IMR-90 (cell line): Measurements from ENCODE around the gene PLXNB1. TPM values are rescaled to one million over a fixed set of nuclear protein-coding genes. Genes with fewer than 3 reads are reported as not detected.

Experiments
- ATAC-seq: fragments of 200-7000 bp; cut with Tn5 transposase; 2 replicates; pipeline ENCODE4 v1.9.1; 2020; ENCODE audit warnings: low read depth, mild to moderate bottlenecking, moderate library complexity
- BruUV-seq: library from RNA; stranded (reverse); fragments of 400-500 nt; replicated peaks from 2 replicates; lab custom pipeline; 2021; lab: Mats Ljungman, UMichigan
- CTCF ChIA-PET: fragments of 300-600 bp; formaldehyde crosslinking; extraction: SDS; loops from one replicate; lab custom pipeline; 2021; ENCODE audit warnings: antibody characterized with exemption; lab: Yijun Ruan, JAX
- POLR2A ChIA-PET: fragments of 300-600 bp; sonication (Branson Sonifier 250); formaldehyde crosslinking; loops from one replicate; lab custom pipeline; 2022; ENCODE audit warnings: antibody characterized with exemption; ENCODE audit not compliant: unreplicated experiment; lab: Charles Lee
- DNase-seq: peaks from one replicate; pipeline ENCODE4 v3.0.0; 2013
- H2AFZ ChIP-seq: replicated peaks from 2 replicates; pipeline ENCODE3; 2013; ENCODE audit warnings: low read length, mild to moderate bottlenecking; ENCODE audit not compliant: poor library complexity
- H2AK5ac ChIP-seq: 2 replicates; pipeline ENCODE4 v1.6.1; 2013; ENCODE audit warnings: low read depth, low read length, inconsistent platforms
- H2AK9ac ChIP-seq: replicated peaks from 2 replicates; pipeline ENCODE3; 2013; ENCODE audit warnings: mild to moderate bottlenecking, low read depth, low read length, moderate library complexity; ENCODE audit not compliant: poor library complexity
- H2BK120ac ChIP-seq: 2 replicates; pipeline ENCODE4 v1.6.1; 2013; ENCODE audit warnings: low read depth, low read length, inconsistent platforms
- H2BK15ac ChIP-seq: 3 replicates; pipeline ENCODE4 v1.6.1; 2013; ENCODE audit warnings: low read depth, low read length, inconsistent platforms
- H2BK20ac ChIP-seq: 2 replicates; pipeline ENCODE4 v1.6.1; 2013; ENCODE audit warnings: low read depth, mild to moderate bottlenecking, inconsistent platforms, low read length, moderate library complexity
- H2BK5ac ChIP-seq: 2 replicates; pipeline ENCODE4 v1.6.1; 2013; ENCODE audit warnings: mild to moderate bottlenecking, low read depth, low read length, inconsistent platforms; ENCODE audit not compliant: poor library complexity, severe bottlenecking
- H3K14ac ChIP-seq: replicated peaks from 2 replicates; pipeline ENCODE4 v1.6.1; 2013; ENCODE audit warnings: low read depth, low read length, inconsistent platforms
- H3K18ac ChIP-seq: 2 replicates; pipeline ENCODE4 v1.6.1; 2013; ENCODE audit warnings: low read depth, low read length, control low read depth
- H3K23ac ChIP-seq: 2 replicates; pipeline ENCODE4 v1.6.1; 2013; ENCODE audit warnings: low read depth, low read length, inconsistent platforms
- H3K27ac ChIP-seq: 2 replicates; pipeline ENCODE4 v1.5.1; 2013; ENCODE audit warnings: mild to moderate bottlenecking, control low read depth, low read length; ENCODE audit not compliant: insufficient read depth
- H3K27me3 ChIP-seq: 2 replicates; pipeline ENCODE4 v1.6.1; 2013; ENCODE audit warnings: low read length; ENCODE audit not compliant: control insufficient read depth, insufficient read depth
- H3K36me3 ChIP-seq: 2 replicates; pipeline ENCODE4 v1.6.1; 2013; ENCODE audit warnings: low read length, mixed read lengths; ENCODE audit not compliant: control insufficient read depth, insufficient read depth
- H3K4ac ChIP-seq: 2 replicates; pipeline ENCODE4 v1.6.1; 2013; ENCODE audit warnings: low read depth, low read length, inconsistent platforms
- H3K4me1 ChIP-seq: 2 replicates; pipeline ENCODE4 v1.6.1; 2013; ENCODE audit warnings: low read length, mixed read lengths; ENCODE audit not compliant: control insufficient read depth, insufficient read depth
- H3K4me2 ChIP-seq: 2 replicates; pipeline ENCODE4 v1.6.1; 2013; ENCODE audit warnings: low read depth, mild to moderate bottlenecking, control low read depth, low read length, moderate library complexity
- H3K4me3 ChIP-seq: 2 replicates; pipeline ENCODE4 v1.5.1; 2013; ENCODE audit warnings: low read depth, mild to moderate bottlenecking, control low read depth, low read length, moderate library complexity; ENCODE audit not compliant: insufficient read depth
- H3K56ac ChIP-seq: 2 replicates; pipeline ENCODE4 v1.6.1; 2013; ENCODE audit warnings: low read length, inconsistent platforms; ENCODE audit not compliant: insufficient read depth; ENCODE audit errors: extremely low read depth
- H3K79me1 ChIP-seq, 2 experiments: 2 replicates each; pipeline ENCODE4 v1.6.1; 2013; ENCODE audit warnings: low read length in 2 of 2, inconsistent platforms in 1 of 2, low read depth in 1 of 2
- H3K9ac ChIP-seq: 2 replicates; pipeline ENCODE4 v1.6.1; 2013; ENCODE audit warnings: low read depth, low read length, control low read depth
- H3K9me1 ChIP-seq: 2 replicates; pipeline ENCODE4 v1.6.1; 2013; ENCODE audit warnings: low read length, inconsistent platforms; ENCODE audit not compliant: insufficient read depth
- H3K9me3 ChIP-seq: 2 replicates; pipeline ENCODE4 v1.6.1; 2013; ENCODE audit warnings: low read length; ENCODE audit not compliant: control insufficient read depth, insufficient read depth
- H4K20me1 ChIP-seq: 2 replicates; pipeline ENCODE4 v1.6.1; 2013; ENCODE audit warnings: low read length, inconsistent platforms; ENCODE audit not compliant: insufficient read depth
- H4K5ac ChIP-seq: 2 replicates; pipeline ENCODE4 v1.6.1; 2013; ENCODE audit warnings: mild to moderate bottlenecking, low read depth, low read length, control low read depth
- H4K8ac ChIP-seq, 2 experiments: 2 replicates each; pipeline ENCODE4 v1.6.1; 2013; ENCODE audit warnings: low read depth in 2 of 2, low read length in 2 of 2, control low read depth in 1 of 2, inconsistent platforms in 1 of 2
- H4K91ac ChIP-seq: 2 replicates; pipeline ENCODE4 v1.6.1; 2013; ENCODE audit warnings: low read depth, low read length, inconsistent platforms; ENCODE audit not compliant: insufficient read depth
- BHLHE40 ChIP-seq: fragments of 150-350 bp; IDR thresholded peaks from 2 replicates; pipeline ENCODE4 v1.6.1; 2016; ENCODE audit warnings: mild to moderate bottlenecking, low read depth, low read length
- CEBPB ChIP-seq: IDR thresholded peaks from 2 replicates; pipeline ENCODE4 v1.6.1; 2012; ENCODE audit warnings: low read depth, low read length, improper control_type of control experiment
- CHD1 ChIP-seq: IDR thresholded peaks from 2 replicates; pipeline ENCODE4 v1.6.1; 2012; ENCODE audit warnings: low read depth, low read length, improper control_type of control experiment
- FOS ChIP-seq: fragments of 150-350 bp; IDR thresholded peaks from 2 replicates; pipeline ENCODE4 v1.6.1; 2016; ENCODE audit warnings: low read depth, low read length
- MAFK ChIP-seq: IDR thresholded peaks from 2 replicates; pipeline ENCODE4 v1.6.1; 2012; ENCODE audit warnings: low read depth, low read length, improper control_type of control experiment
- MAZ ChIP-seq: IDR thresholded peaks from 2 replicates; pipeline ENCODE4 v1.6.1; 2012; ENCODE audit warnings: low read depth, mild to moderate bottlenecking, low read length, improper control_type of control experiment, moderate library complexity, borderline replicate concordance
- NFE2L2 ChIP-seq: fragments of 150-350 bp; IDR thresholded peaks from 2 replicates; pipeline ENCODE4 v1.6.1; 2016; ENCODE audit warnings: low read depth, mild to moderate bottlenecking, low read length
- POLR2A ChIP-seq: IDR thresholded peaks from 2 replicates; pipeline ENCODE4 v1.6.1; 2012; ENCODE audit warnings: mild to moderate bottlenecking, low read depth, low read length
- RFX5 ChIP-seq: IDR thresholded peaks from 2 replicates; pipeline ENCODE4 v1.8.0; 2012; ENCODE audit warnings: low read depth, mild to moderate bottlenecking, low read length, moderate library complexity
- WGBS, 2 experiments: methylation state at CpG; one replicate each; pipeline versions ENCODE4 v1.1.5 to v1.1.7; 2013; ENCODE audit warnings: missing lambda C conversion rate in 2 of 2; ENCODE audit not compliant: insufficient read length in 1 of 2; ENCODE audit errors: extremely low coverage in 2 of 2; 5-methylcytosine and 5-hydroxymethylcytosine counted together
- dilution Hi-C: fragments of 300-500 bp; cut with HindIII; formaldehyde crosslinking; loops from one replicate; pipeline ENCODE4 v1.14.3; 2018; ENCODE audit warnings: low sequenced_read_pairs; ENCODE audit not compliant: unreplicated experiment
- in situ Hi-C: fragments of 300-500 bp; cut with MboI; formaldehyde crosslinking; loops from 3 replicates; pipeline ENCODE4 v1.14.3; 2019; ENCODE audit warnings: low sequenced_read_pairs, inconsistent platforms, mixed read lengths
- intact Hi-C: fragments of 100-400 bp; cut with micrococcal nuclease; formaldehyde crosslinking; loops from 2 replicates; pipeline ENCODE4 v1.10.0; 2022
- polyA plus RNA-seq, 3 experiments: library from polyadenylated mRNA; depleted of rRNA; stranded (reverse); fragments of >200 nt; gene quantifications; 2 replicates each; pipeline ENCODE4 v1.2.3, GENCODE V29; 2012; ENCODE audit warnings: low replicate concordance in 1 of 3
- total RNA-seq: library from RNA; depleted of rRNA; stranded (reverse); fragments of >200 nt; gene quantifications from 2 replicates; pipeline ENCODE4 v1.2.3, GENCODE V29; 2012
- TF ChIP-seq, protein P1 (sequence below): fragments of 150-350 bp; IDR thresholded peaks from 2 replicates; pipeline ENCODE4 v1.6.1; 2017; ENCODE audit warnings: mild to moderate bottlenecking, antibody characterized with exemption, low read length, low read depth
- TF ChIP-seq, protein P2 (sequence below): conservative IDR thresholded peaks from 2 replicates; pipeline ENCODE4 v1.5.1; 2012; ENCODE audit warnings: mild to moderate bottlenecking, low read depth, low read length, improper control_type of control experiment

The PLXNB1 gene
- total and polyA plus RNA-seq, 2 of the 4 experiments (the other 2 are of a cell fraction): 5.2 to 25.3 TPM

DNA sequence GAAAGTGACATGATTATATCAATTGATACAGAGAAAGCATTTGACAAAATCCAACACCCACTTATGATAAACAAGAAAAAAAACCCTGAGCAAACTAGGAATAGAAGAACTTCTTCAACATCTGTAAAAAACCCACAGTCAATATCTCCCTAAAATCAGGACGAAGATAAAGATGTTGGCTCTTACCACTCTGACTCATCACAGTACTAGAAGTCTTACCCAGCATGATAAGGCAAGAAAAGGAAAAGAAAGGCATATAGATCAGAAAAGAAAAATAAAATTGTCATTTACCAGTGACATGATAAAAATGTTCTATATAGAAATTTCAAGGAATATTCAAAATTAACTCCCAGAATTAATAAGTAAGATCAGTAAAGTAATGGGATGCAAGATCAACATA is 65.0 kb downstream of the PLXNB1 start:
- no peak overlapping the region for H3K9ac ChIP-seq
- no peaks in the 10 kb centered on the region for H3K79me1 ChIP-seq
- no peak overlapping the region for H2AK9ac ChIP-seq
- dilution Hi-C loops (no loop called here), intact Hi-C loops (no loop called here), in situ Hi-C loops (no loop called here)
- no peak overlapping the region for H2AFZ ChIP-seq
- H4K5ac ChIP-seq: no peak overlapping the region
- no peak overlapping the region for H2BK120ac ChIP-seq
- CTCF ChIA-PET: no interaction called here
- peaks cover 13% of the 10 kb centered on the region for H3K27me3 ChIP-seq
- no peak overlapping the region for H4K91ac ChIP-seq
- no peak overlapping the region for H2AK5ac ChIP-seq
- POLR2A ChIA-PET: no interaction called here
- no peak for DNase-seq
- H2BK5ac ChIP-seq: no peak overlapping the region
- WGBS, 2 experiments: no CpG with 5 or more reads among the region's 1 CpG
- TF ChIP-seq NFE2L2: no peak
- no peak for TF ChIP-seq CHD1
- TF ChIP-seq RFX5: no peak
- TF ChIP-seq, protein P1, sequence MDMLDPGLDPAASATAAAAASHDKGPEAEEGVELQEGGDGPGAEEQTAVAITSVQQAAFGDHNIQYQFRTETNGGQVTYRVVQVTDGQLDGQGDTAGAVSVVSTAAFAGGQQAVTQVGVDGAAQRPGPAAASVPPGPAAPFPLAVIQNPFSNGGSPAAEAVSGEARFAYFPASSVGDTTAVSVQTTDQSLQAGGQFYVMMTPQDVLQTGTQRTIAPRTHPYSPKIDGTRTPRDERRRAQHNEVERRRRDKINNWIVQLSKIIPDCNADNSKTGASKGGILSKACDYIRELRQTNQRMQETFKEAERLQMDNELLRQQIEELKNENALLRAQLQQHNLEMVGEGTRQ: no peak
- TF ChIP-seq, protein P2, sequence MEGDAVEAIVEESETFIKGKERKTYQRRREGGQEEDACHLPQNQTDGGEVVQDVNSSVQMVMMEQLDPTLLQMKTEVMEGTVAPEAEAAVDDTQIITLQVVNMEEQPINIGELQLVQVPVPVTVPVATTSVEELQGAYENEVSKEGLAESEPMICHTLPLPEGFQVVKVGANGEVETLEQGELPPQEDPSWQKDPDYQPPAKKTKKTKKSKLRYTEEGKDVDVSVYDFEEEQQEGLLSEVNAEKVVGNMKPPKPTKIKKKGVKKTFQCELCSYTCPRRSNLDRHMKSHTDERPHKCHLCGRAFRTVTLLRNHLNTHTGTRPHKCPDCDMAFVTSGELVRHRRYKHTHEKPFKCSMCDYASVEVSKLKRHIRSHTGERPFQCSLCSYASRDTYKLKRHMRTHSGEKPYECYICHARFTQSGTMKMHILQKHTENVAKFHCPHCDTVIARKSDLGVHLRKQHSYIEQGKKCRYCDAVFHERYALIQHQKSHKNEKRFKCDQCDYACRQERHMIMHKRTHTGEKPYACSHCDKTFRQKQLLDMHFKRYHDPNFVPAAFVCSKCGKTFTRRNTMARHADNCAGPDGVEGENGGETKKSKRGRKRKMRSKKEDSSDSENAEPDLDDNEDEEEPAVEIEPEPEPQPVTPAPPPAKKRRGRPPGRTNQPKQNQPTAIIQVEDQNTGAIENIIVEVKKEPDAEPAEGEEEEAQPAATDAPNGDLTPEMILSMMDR: no peak
- TF ChIP-seq CEBPB: no peak
- no peak for TF ChIP-seq POLR2A
- no peak for TF ChIP-seq MAZ
- TF ChIP-seq BHLHE40: no peak
- no peak for TF ChIP-seq FOS
- TF ChIP-seq MAFK: no peak
- no peak overlapping the region for H4K8ac ChIP-seq
- no peak overlapping the region for H3K14ac ChIP-seq
- no peak overlapping the region for H3K23ac ChIP-seq
- no peak overlapping the region for H3K56ac ChIP-seq
- ATAC-seq: no peak
- H3K9me1 ChIP-seq: no peaks in the 10 kb centered on the region
- H3K9me3 ChIP-seq: no peaks in the 10 kb centered on the region; the same call in 1 of the 2 replicates
- H2BK20ac ChIP-seq: no peak overlapping the region
- H3K18ac ChIP-seq: no peak overlapping the region
- H4K20me1 ChIP-seq: no peaks in the 10 kb centered on the region
- H3K4me3 ChIP-seq: no peak overlapping the region
- H3K36me3 ChIP-seq: no peaks in the 10 kb centered on the region
- H3K4ac ChIP-seq: no peak overlapping the region
- no peak overlapping the region for H3K4me2 ChIP-seq
- H3K4me1 ChIP-seq: no peaks in the 10 kb centered on the region
- no peak overlapping the region for H3K27ac ChIP-seq
- no peak overlapping the region for H2BK15ac ChIP-seq
- BruUV-seq: no TSS peak
